Neural progenitor cell (in vitro differentiated cells): ENCODE data around the gene TGM4. TPM values are rescaled to one million over a fixed set of nuclear protein-coding genes. Genes with fewer than 3 reads are reported as not detected.

Experiments used
- DNase-seq: peaks from one replicate; pipeline ENCODE4 v3.0.0-alpha.2; 2016; ENCODE audit warnings: low spot score
- H2AFZ ChIP-seq: fragments of 200-600 bp; sonication (generic); replicated peaks from 2 replicates; pipeline ENCODE4 v1.6.1; 2016; ENCODE audit warnings: antibody characterized with exemption
- H3F3A ChIP-seq: fragments of 200-600 bp; sonication (generic); 2 replicates; pipeline ENCODE4 v1.6.1; 2016; ENCODE audit warnings: antibody characterized with exemption, low read depth
- H3K27ac ChIP-seq: fragments of 200-600 bp; sonication (generic); 2 replicates; pipeline ENCODE4 v1.5.1; 2016; ENCODE audit warnings: mild to moderate bottlenecking
- H3K27me3 ChIP-seq: fragments of 200-600 bp; sonication (generic); 2 replicates; pipeline ENCODE4 v1.6.1; 2016; ENCODE audit warnings: mild to moderate bottlenecking, moderate library complexity
- H3K36me3 ChIP-seq: fragments of 200-600 bp; sonication (generic); 2 replicates; pipeline ENCODE4 v1.5.1; 2016
- H3K4me1 ChIP-seq: fragments of 200-600 bp; sonication (generic); 2 replicates; pipeline ENCODE4 v1.6.1; 2016; ENCODE audit warnings: mixed run types
- H3K4me2 ChIP-seq: fragments of 200-600 bp; sonication (generic); 2 replicates; pipeline ENCODE4 v1.6.1; 2016
- H3K4me3 ChIP-seq: fragments of 200-600 bp; sonication (generic); 2 replicates; pipeline ENCODE4 v1.5.1; 2016
- H3K79me2 ChIP-seq: fragments of 200-600 bp; sonication (generic); 2 replicates; pipeline ENCODE4 v1.6.1; 2016; ENCODE audit warnings: low read depth
- H3K9ac ChIP-seq: fragments of 200-600 bp; sonication (generic); 2 replicates; pipeline ENCODE4 v1.6.1; 2016
- H3K9me3 ChIP-seq: fragments of 200-600 bp; sonication (generic); 2 replicates; pipeline ENCODE4 v1.5.1; 2016; ENCODE audit warnings: low read depth
- H4K20me1 ChIP-seq: fragments of 200-600 bp; sonication (generic); 2 replicates; pipeline ENCODE4 v1.6.1; 2016; ENCODE audit warnings: low read depth
- H3K27ac Mint-ChIP-seq: 3 replicates; pipeline ENCODE4 v1.8.0; 2021; ENCODE audit warnings: mixed read lengths
- H3K27me3 Mint-ChIP-seq: 2 replicates; pipeline ENCODE4 v1.8.0; 2022; ENCODE audit warnings: low read depth, mild to moderate bottlenecking, inconsistent platforms, moderate library complexity, mixed read lengths; ENCODE audit not compliant: insufficient read depth
- H3K36me3 Mint-ChIP-seq: 3 replicates; pipeline ENCODE4 v1.8.0; 2021; ENCODE audit warnings: mixed read lengths
- H3K4me1 Mint-ChIP-seq: 3 replicates; pipeline ENCODE4 v1.8.0; 2021; ENCODE audit warnings: mixed read lengths
- H3K4me3 Mint-ChIP-seq: 3 replicates; pipeline ENCODE4 v1.8.0; 2021; ENCODE audit warnings: mild to moderate bottlenecking, moderate library complexity, mixed read lengths
- H3K9me3 Mint-ChIP-seq: 3 replicates; pipeline ENCODE4 v1.8.0; 2020; ENCODE audit warnings: mixed read lengths
- EZH2 ChIP-seq: fragments of 200-600 bp; sonication (generic); IDR thresholded peaks from 2 replicates; pipeline ENCODE4 v1.6.1; 2017; ENCODE audit warnings: antibody characterized with exemption, mild to moderate bottlenecking, moderate library complexity
- EZH2phosphoT487 ChIP-seq: fragments of 200-600 bp; sonication (generic); IDR thresholded peaks from 2 replicates; pipeline ENCODE4 v1.6.1; 2017; ENCODE audit warnings: antibody characterized with exemption
- total RNA-seq: library from RNA; depleted of rRNA; stranded (reverse); fragments of >200 nt; gene quantifications from 2 replicates; pipeline ENCODE4 v1.2.3, GENCODE V29; 2015; ENCODE audit warnings: low replicate concordance
- TF ChIP-seq, protein P1 (sequence below): fragments of 200-600 bp; sonication (generic); IDR thresholded peaks from 2 replicates; pipeline ENCODE4 v1.5.1; 2017; ENCODE audit warnings: antibody characterized with exemption, mild to moderate bottlenecking

The TGM4 gene
- total RNA-seq, 1 donor from 2014 or later: 0.04 TPM

DNA sequence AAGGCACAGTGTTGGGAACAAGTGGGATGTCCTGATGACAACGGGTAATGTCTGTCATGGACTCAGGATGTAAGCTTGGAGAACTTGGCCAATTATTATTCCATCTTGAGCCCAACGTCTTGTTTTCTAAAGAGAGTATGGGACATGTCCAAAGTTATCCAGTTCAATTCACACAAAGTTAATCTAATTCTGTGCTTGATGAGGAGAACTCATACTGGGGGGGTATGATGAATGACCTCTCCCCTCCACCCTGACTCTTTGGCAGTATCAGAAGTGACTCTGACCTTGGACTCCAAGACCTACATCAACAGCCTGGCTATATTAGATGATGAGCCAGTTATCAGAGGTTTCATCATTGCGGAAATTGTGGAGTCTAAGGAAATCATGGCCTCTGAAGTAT lies 36.3 kb downstream of the TGM4 start:
- Histone ChIP-seq H3F3A (no peaks in the 10 kb centered on the region), H3K27me3 (no peaks in the 10 kb centered on the region), H4K20me1 (no peaks in the 10 kb centered on the region), H3K4me1 (no peaks in the 10 kb centered on the region), H3K4me3 (no peak overlapping the region), H3K9me3 (no peaks in the 10 kb centered on the region), H3K27ac (no peak overlapping the region), H3K79me2 (no peaks in the 10 kb centered on the region), H3K36me3 (no peaks in the 10 kb centered on the region), H2AFZ (no peak overlapping the region), H3K9ac (no peak overlapping the region), H3K4me2 (no peak overlapping the region)
- H3K4me3 Mint-ChIP-seq: no peak overlapping the region
- H3K36me3 Mint-ChIP-seq: no peaks in the 10 kb centered on the region
- H3K27me3 Mint-ChIP-seq: peaks cover 2% of the 10 kb centered on the region
- no peak for DNase-seq
- TF ChIP-seq EZH2phosphoT487: no peak
- TF ChIP-seq, protein P1, sequence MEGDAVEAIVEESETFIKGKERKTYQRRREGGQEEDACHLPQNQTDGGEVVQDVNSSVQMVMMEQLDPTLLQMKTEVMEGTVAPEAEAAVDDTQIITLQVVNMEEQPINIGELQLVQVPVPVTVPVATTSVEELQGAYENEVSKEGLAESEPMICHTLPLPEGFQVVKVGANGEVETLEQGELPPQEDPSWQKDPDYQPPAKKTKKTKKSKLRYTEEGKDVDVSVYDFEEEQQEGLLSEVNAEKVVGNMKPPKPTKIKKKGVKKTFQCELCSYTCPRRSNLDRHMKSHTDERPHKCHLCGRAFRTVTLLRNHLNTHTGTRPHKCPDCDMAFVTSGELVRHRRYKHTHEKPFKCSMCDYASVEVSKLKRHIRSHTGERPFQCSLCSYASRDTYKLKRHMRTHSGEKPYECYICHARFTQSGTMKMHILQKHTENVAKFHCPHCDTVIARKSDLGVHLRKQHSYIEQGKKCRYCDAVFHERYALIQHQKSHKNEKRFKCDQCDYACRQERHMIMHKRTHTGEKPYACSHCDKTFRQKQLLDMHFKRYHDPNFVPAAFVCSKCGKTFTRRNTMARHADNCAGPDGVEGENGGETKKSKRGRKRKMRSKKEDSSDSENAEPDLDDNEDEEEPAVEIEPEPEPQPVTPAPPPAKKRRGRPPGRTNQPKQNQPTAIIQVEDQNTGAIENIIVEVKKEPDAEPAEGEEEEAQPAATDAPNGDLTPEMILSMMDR: no peak
- TF ChIP-seq EZH2: no peak
- peaks cover 10% of the 10 kb centered on the region for H3K4me1 Mint-ChIP-seq
- no peak overlapping the region for H3K27ac Mint-ChIP-seq
- H3K9me3 Mint-ChIP-seq: peaks cover 2% of the 10 kb centered on the region

DNA sequence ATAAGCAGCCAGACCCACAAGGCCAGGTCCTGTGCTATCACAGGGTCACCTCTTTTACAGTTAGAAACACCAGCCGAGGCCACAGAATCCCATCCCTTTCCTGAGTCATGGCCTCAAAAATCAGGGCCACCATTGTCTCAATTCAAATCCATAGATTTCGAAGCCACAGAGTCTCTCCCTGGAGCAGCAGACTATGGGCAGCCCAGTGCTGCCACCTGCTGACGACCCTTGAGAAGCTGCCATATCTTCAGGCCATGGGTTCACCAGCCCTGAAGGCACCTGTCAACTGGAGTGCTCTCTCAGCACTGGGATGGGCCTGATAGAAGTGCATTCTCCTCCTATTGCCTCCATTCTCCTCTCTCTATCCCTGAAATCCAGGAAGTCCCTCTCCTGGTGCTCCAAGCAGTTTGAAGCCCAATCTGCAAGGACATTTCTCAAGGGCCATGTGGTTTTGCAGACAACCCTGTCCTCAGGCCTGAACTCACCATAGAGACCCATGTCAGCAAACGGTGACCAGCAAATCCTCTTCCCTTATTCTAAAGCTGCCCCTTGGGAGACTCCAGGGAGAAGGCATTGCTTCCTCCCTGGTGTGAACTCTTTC lies 39.6 kb downstream of the TGM4 start:
- H3K36me3 ChIP-seq: no peaks in the 10 kb centered on the region
- no peak overlapping the region for H3K27ac ChIP-seq
- H4K20me1 ChIP-seq: no peaks in the 10 kb centered on the region
- H3K4me2 ChIP-seq: no peak overlapping the region
- no peaks in the 10 kb centered on the region for H3K27me3 ChIP-seq
- H3K4me1 ChIP-seq: no peaks in the 10 kb centered on the region
- Mint-ChIP-seq H3K27me3 (no peaks in the 10 kb centered on the region), H3K9me3 (peaks cover 2% of the 10 kb centered on the region), H3K4me3 (no peak overlapping the region), H3K27ac (peak overlapping the region; percentile 25), H3K36me3 (peaks cover 5% of the 10 kb centered on the region), H3K4me1 (peaks cover 6% of the 10 kb centered on the region)
- no peaks in the 10 kb centered on the region for H3K79me2 ChIP-seq
- H3F3A ChIP-seq: no peaks in the 10 kb centered on the region
- TF ChIP-seq, protein P1: peak; percentile 80
- TF ChIP-seq EZH2: no peak
- TF ChIP-seq EZH2phosphoT487: no peak
- H3K9me3 ChIP-seq: no peaks in the 10 kb centered on the region
- H3K4me3 ChIP-seq: no peak overlapping the region
- no peak overlapping the region for H2AFZ ChIP-seq
- peak; percentile 87 for DNase-seq
- H3K9ac ChIP-seq: no peak overlapping the region

DNA sequence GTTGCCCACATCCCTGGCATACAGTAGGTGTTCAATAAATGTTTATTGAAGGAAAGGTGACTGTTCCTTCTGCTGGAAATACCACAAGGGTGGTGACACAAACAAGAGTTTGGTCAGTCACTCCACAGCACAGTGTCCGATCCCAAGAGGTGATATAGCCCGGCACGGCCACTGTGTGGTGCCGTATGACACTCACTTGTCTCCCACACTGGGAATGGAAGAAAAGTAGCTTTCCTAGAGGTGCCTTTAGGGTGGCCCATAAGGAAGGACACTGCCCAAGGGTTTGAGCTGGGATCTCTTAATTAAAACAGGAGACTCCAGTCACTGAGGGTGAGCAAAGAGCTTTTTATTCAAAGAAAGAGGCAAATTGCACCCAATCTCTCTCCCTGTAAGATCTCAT lies 40.5 kb downstream of the TGM4 start:
- Mint-ChIP-seq H3K9me3 (no peaks in the 10 kb centered on the region), H3K4me1 (peaks cover 6% of the 10 kb centered on the region), H3K36me3 (peaks cover 5% of the 10 kb centered on the region), H3K4me3 (no peak overlapping the region), H3K27ac (no peak overlapping the region), H3K27me3 (no peaks in the 10 kb centered on the region)
- H2AFZ ChIP-seq: no peak overlapping the region
- no peak overlapping the region for H3K4me2 ChIP-seq
- H3F3A ChIP-seq: no peaks in the 10 kb centered on the region
- H3K9ac ChIP-seq: no peak overlapping the region
- no peaks in the 10 kb centered on the region for H3K9me3 ChIP-seq
- DNase-seq: peak; percentile 50
- H3K4me1 ChIP-seq: no peaks in the 10 kb centered on the region
- TF ChIP-seq, protein P1: peak; percentile 43
- TF ChIP-seq EZH2: no peak
- no peaks in the 10 kb centered on the region for H4K20me1 ChIP-seq
- no peak overlapping the region for H3K4me3 ChIP-seq
- H3K27me3 ChIP-seq: no peaks in the 10 kb centered on the region
- no peaks in the 10 kb centered on the region for H3K79me2 ChIP-seq
- H3K36me3 ChIP-seq: no peaks in the 10 kb centered on the region
- H3K27ac ChIP-seq: no peak overlapping the region
